GM21576 (cell line): ENCODE data around the gene ZNF382.

ENCODE experiments used
- ATAC-seq: cut with Tn5 transposase; IDR thresholded peaks from one replicate; pipeline ENCODE4 v1.9.1; 2021; ENCODE audit warnings: mild to moderate bottlenecking, moderate library complexity; ENCODE audit not compliant: unreplicated experiment

The ZNF382 gene

GRCh38 chr19:36674201-36674600 is 69.1 kb downstream of the ZNF382 start:
- ATAC-seq: no peak

DNA sequence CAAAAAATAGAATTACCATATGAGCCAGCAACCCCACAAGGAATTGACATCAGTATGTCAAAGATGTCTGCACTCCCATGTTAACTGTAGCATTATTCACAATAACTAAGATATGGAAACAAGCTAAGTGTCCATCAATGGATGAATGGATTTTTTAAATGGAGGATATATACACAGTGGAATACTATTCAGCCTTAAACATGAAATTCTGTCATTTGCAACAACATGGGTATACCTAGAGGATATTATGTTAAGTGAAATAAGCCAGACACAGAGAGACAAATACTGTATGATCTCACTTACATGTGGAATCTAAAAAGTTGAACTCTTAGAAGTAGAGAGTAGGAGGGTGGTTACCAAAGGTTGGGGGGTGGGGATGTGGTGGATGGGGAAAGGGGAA is 74.3 kb downstream of the ZNF382 start:
- ATAC-seq: no peak
